ENCODE measurements around the gene ADAP2.
"Not testable (repeated sequence)": the region's sequence is repeated elsewhere in the genome, so short reads cannot be mapped to it uniquely, and the experiment has no call there.

The ADAP2 gene

DNA sequence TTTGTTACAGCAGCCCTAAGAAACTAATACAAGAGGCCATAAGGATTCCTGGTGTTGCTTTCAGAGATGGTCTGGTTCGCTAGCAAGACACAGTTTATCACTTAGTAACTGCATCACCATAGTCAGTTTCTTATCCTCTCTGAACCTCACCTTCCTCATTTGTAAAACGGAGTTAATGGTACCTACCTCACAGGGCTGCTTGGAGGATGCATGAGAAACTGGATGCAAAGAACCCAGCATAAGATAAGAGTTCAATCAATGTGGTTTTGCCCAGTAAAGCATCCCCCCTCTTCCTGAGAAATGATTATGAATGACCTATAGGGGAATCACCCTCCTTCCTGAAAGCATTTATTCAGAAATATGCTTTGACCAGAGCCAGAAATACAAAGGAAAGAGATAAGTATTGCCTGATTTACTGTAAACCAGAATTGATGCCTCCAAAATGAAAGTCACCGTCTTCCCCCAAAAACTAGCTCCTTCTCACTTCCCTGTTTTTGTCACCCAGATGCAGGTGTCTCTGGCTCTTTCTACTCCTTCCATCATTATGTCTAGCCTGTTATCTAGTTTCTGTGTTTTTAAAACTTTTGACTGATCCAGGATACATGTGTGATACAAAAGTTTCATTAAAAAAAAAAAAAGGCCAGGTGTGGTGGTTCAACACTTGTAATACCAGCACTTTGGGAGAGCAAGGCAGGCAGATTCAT, 12.9 kb upstream of the ADAP2 start:
- ChIA-PET POLR2A (ENCODE audit: low non-redundant PET) (no interaction called here), CTCF (no interaction called here)
- no peak overlapping the region for H3K27ac ChIP-seq
- no peak for TF ChIP-seq CTCF (conservative IDR thresholded peaks at IDR 0.05; ENCODE audit: low read depth)
- no peak for DNase-seq (ENCODE audit: low spot score)

- POLR2A ChIA-PET (ENCODE audit: low non-redundant PET); DNase-seq (ENCODE audit: low spot score); H3K27ac ChIP-seq; CTCF ChIA-PET: not testable (repeated sequence)
Measured at GRCh38 chr17:30910151-30910550, 11.6 kb upstream of the ADAP2 start.

DNA sequence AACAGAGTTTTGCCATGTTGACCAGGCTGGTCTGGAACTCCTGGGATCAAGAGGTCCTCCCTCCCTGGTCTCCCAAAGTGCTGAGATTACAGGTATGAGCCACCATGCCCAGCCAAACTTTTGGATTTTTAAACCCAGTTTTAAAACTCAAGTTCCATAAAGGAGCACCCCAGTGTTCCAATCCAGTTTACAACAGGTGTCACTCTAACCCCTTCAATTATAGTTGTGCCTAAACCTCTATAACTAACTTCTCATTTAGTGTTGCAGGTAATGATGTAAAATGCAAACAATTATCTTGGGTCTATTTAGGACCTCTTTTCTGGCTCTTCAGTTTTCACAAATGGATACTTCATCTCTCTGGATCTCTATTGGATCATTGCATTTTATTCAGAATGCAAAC, 7.8 kb upstream of the ADAP2 start:
- H3K27ac ChIP-seq, result no peak overlapping the region
- DNase-seq (ENCODE audit: low spot score), result no peak
- CTCF ChIA-PET, result no interaction called here
- POLR2A ChIA-PET (ENCODE audit: low non-redundant PET), result no interaction called here
- no peak for TF ChIP-seq CTCF (conservative IDR thresholded peaks at IDR 0.05; ENCODE audit: low read depth)

- POLR2A ChIA-PET (ENCODE audit: low non-redundant PET), result no interaction called here
- DNase-seq (ENCODE audit: low spot score), result no peak
- TF ChIP-seq CTCF (conservative IDR thresholded peaks at IDR 0.05; ENCODE audit: low read depth), result no peak
- no peak overlapping the region for H3K27ac ChIP-seq
- CTCF ChIA-PET, result interaction anchor here (0.7 kb wide), 1 partner anchor 32 kb away, joined by 4 read pairs; no protein-coding TSS in a partner anchor
Measured at GRCh38 chr17:30915833-30916611, 5.7 kb upstream of the ADAP2 start.

- TF ChIP-seq CTCF (conservative IDR thresholded peaks at IDR 0.05; ENCODE audit: low read depth), result no peak
- CTCF ChIA-PET, result interaction anchor here (0.7 kb wide), 1 partner anchor 31 kb away, joined by 4 read pairs; no protein-coding TSS in a partner anchor
Measured at GRCh38 chr17:30917050-30917449, 4.7 kb upstream of the ADAP2 start.

GRCh38 chr17:30920282-30920681, 1.5 kb upstream of the ADAP2 start:
- POLR2A ChIA-PET (ENCODE audit: low non-redundant PET), result no interaction called here
- CTCF ChIA-PET, result no interaction called here
- TF ChIP-seq CTCF (conservative IDR thresholded peaks at IDR 0.05; ENCODE audit: low read depth), result no peak
- no peak overlapping the region for H3K27ac ChIP-seq
- no peak for DNase-seq (ENCODE audit: low spot score)

More at GRCh38 chr17:30917050-30917449, 4.7 kb upstream of the ADAP2 start:
- no peak overlapping the region for H3K27ac ChIP-seq
- POLR2A ChIA-PET (ENCODE audit: low non-redundant PET), result no interaction called here
- no peak for DNase-seq (ENCODE audit: low spot score)

Measured in RWPE1 (cell line).